ENCODE results near the gene TFDP3.

TFDP3 gene

DNA sequence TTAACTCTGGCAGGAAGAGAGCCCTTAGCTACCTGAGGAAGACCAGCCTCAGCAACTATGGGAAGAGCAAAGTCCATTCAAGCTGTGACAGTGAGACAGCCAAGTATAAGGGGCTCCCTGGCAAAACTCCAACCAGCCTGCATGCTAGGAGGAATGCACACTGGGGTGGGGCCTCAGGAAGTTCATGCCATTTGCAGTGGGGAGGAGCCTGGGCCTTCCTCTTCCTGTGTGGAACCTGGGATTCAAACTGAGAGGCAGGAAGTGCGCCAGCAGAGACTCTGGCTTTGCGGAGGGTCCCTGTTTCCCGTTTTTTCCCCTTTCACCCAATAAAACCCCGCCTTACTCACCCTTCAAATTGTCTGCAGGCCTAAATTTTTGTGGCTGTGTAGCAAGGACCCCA lies 33.0 kb downstream of the TFDP3 start:
- DNase-seq = no peak

DNA sequence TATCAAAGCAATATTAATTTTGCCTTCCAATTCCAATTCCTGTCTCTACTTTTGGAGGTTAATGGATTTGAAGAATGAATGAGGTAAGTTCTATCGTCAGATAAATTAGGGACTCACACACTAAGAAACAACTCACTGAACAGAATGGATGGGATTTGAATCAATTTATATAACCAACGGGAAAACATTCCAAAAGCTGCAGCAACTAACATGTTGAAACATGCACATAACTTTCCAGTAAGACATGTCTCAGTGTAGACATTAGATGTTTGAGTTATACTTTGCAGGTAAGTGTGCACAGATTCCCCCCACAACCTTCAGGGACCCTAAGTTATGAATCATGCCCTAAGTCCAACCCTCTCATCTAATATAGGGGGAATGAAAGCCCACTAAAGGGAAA lies 34.3 kb downstream of the TFDP3 start:
- no peak for DNase-seq

- no peak for DNase-seq
These were observed 38.7 kb downstream of the TFDP3 start for GRCh38 chrX:133179500-133179899.

- no peak for DNase-seq
These were observed 41.0 kb downstream of the TFDP3 start for GRCh38 chrX:133177202-133177601.

GRCh38 chrX:133175605-133176004 lies 42.5 kb downstream of the TFDP3 start:
- DNase-seq = peak; percentile 56

DNA sequence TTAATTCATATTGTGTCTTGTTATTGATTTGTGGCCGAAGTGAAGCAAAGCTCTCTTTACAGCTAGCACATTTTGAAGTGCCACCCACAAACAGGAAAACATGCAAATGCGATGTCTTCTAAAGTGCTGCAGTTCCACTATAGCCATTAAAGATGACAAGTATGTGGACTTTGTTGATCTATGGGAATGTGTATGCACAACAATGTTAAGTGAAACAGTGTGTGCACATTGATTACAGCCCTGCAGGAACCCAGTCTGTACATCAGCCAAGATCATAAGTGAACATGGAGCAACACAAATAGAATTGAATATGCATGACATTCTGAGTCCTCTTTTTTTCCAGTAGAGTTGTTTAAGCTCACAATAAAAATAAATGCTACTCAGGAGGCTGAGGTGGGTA lies 43.0 kb downstream of the TFDP3 start:
- DNase-seq = no peak

DNA sequence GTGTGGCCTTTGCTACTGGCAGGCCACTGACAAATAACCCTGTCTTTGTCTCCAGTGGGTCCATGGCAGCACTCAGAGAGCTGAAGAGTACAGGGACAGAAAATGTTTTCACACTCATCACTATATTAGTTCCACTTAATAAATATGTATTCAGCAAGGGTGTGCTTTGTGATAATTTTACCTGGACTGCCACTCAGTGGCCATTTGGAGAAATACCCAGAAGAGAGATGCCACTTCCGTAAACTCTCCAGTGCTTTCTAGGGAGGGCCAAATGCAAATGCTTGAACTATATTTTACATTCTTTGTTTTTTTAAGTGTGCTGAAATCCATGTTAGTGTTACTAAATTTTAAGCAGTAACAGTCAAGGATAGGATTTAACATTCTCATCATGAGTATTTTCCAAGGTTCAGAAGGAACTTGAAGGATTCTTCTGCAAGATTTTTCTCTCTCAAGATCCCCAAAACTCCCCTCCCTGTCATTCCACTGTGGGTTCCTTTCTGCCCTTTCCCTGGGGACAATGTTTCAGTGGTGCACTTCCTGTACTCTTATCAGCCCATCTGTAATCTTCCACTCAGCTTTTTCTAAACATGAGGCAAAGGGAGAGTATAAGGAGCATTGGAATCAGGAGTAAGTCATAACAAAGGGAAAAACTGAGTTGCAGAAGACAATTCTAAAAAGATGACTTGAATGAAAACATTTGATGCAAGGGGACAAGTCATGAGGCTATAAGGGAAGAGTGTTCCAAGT lies 46.0 kb downstream of the TFDP3 start:
- DNase-seq = no peak

Measured in NCI-H774 (cell line).